Omental fat pad (tissue), 4 donors: Measurements from ENCODE around the gene MPZL3. TPM values are rescaled to one million over a fixed set of nuclear protein-coding genes. Genes with fewer than 3 reads are reported as not detected.
A peak's percentile ranks its signal among the peaks of the same experiment; 100 is the strongest.

ENCODE experiments used
- ATAC-seq: fragments of 150-250 bp; one replicate; pipeline ENCODE4 v1.9.1; 2016; ENCODE audit warnings: mild to moderate bottlenecking, moderate library complexity; ENCODE audit not compliant: low FRiP score
- DNase-seq: peaks from one replicate; pipeline ENCODE4 v3.0.0-alpha.2; 2019; ENCODE audit warnings: low spot score
- total RNA-seq, 4 donors: library from RNA; depleted of rRNA; stranded (reverse); fragments of >200 nt; gene quantifications; one replicate each; pipeline ENCODE4 v1.1.0, GENCODE V29; 2016
- TF ChIP-seq, protein P1 (sequence below), 3 donors: fragments of 450-650 bp; IDR thresholded peaks; one replicate each; pipeline ENCODE4 v1.5.1; 2016 to 2017; ENCODE audit warnings: antibody characterized with exemption in 3 of 3, mild to moderate bottlenecking in 3 of 3, moderate library complexity in 2 of 3

Gene MPZL3
- total RNA-seq, 4 donors from 2014 or later, result 1.3 to 2.5 (median 2.4) TPM

DNA sequence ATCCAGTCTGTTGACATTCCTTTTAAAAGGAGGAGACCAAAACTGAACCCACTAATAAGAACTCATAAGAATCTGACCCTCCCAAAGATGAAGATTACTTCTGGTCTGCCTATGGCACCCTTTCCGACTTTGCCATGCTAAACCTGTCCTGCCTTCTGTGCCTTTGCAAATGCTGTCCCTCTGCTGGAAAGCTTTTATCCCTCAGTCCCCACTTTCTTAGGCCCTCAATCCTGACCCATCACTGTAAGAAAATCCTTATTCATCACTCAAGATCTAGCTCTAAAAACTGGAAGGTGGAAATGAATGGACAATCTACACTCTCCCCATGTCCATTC lies 10.4 kb downstream of the MPZL3 start:
- DNase-seq, result no peak

DNA sequence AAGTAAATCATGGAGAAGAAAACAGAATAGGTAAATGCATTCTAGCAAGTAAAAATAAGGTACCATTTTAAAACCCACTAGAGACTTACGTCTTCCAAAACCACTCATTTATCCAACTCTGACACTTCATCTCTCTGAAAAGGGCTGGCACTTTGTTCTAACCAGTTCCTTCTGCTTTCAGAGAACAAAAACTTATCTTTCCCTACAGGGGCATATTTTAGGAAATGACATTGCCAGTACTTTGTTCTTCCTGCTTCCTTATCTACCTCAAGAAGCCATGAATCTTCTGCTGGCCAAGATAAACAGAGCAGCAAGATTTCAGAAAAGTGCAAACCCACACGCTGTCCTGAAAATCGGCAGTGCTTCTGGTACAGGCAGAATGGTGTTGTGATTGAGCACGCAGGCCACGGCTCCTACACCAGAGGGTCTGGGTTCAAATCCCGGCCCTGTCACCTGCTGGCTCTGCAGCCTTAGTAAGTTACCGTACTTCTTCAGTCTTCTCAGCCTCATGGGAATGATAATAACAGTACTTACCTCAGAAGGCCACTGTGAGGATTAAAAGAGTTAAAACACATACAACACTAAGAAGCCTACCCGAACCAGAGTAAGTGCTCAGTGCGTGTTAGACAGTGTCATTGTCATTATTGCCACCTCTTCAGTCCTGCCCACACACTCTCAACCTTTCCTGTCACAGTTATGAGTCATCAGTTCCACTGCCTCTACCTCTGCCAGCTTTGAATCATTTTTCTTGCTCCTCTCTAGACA lies 11.0 kb downstream of the MPZL3 start:
- ATAC-seq (peak; percentile 49), DNase-seq (no peak)
- TF ChIP-seq, protein P1, sequence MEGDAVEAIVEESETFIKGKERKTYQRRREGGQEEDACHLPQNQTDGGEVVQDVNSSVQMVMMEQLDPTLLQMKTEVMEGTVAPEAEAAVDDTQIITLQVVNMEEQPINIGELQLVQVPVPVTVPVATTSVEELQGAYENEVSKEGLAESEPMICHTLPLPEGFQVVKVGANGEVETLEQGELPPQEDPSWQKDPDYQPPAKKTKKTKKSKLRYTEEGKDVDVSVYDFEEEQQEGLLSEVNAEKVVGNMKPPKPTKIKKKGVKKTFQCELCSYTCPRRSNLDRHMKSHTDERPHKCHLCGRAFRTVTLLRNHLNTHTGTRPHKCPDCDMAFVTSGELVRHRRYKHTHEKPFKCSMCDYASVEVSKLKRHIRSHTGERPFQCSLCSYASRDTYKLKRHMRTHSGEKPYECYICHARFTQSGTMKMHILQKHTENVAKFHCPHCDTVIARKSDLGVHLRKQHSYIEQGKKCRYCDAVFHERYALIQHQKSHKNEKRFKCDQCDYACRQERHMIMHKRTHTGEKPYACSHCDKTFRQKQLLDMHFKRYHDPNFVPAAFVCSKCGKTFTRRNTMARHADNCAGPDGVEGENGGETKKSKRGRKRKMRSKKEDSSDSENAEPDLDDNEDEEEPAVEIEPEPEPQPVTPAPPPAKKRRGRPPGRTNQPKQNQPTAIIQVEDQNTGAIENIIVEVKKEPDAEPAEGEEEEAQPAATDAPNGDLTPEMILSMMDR (IDR thresholded peaks at IDR 0.05), result no peak

More for the DNA sequence above, 10.4 kb downstream of the MPZL3 start:
- TF ChIP-seq, protein P1 (IDR thresholded peaks at IDR 0.05), result no peak
- no peak for ATAC-seq

DNA sequence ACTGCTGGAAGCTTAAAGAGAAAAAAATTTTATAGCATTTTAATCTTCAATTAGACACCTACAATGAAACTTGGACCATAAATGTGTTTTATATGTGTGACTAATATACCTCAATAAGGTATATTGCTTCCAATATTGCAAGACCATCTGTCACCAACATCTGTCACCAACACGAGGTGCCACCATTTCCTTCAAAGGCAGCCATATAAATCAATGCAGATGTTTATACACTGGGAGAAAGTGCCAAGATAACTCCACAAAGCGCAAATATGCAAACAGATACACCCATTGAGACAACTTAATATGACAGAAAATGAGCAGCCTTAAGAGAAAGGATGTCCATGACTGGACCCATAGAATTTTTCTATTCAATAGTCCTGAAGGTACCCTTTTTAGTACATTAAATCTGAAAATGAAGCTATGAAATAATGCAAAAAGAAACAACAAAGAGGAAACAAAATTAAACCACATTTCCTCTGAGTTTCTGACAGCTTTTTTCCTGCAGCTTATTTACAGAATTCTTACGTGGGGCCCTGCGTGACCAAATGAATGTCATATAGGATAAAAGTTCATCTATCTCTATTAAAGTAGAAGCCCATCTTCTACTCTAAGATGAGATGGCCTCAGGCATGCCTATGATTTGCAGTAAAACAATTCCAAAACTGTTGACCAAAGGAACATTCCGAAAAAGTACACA lies 12.5 kb downstream of the MPZL3 start:
- TF ChIP-seq, protein P1 (IDR thresholded peaks at IDR 0.05), result no peak
- ATAC-seq (no peak), DNase-seq (no peak)

DNA sequence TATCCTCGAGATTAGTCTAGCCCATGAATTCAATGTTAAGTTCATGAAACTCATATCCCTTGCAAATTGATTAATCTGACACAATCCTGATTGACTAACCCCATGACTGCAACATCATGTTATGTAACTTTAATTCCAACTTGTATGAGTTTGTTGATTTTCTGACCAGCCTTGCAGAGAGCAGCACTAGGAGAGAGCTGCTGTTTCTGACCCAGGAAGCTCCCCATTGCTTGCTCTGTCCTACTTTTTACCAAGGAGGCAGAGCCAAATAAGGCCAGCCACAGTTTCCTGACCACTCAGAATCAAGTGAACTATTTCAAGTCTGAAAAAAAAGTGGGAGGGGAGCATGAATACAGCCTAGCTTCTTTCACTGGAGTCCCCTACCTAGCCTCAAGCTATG lies 13.2 kb downstream of the MPZL3 start:
- ATAC-seq (no peak), DNase-seq (no peak)
- TF ChIP-seq, protein P1 (IDR thresholded peaks at IDR 0.05), result no peak

DNA sequence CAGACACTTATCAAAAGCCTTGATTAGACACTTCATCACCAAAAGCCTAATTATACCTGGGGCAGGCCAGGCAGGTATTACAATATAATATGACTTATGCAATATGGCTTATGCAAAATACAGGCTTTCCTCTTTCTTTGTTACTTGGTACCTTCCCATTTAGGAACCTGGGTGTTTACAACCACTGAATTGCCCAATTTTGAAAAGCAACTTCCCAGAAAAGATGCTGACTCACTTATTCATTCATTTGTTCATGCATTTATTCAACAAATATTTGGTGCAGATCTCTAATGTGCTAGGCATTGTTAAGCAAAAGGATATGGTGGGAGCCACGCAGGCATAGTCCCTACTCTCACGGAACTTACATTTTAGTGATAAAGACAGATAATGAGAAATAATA lies 13.7 kb downstream of the MPZL3 start:
- DNase-seq, result no peak
- no peak for ATAC-seq
- TF ChIP-seq, protein P1 (IDR thresholded peaks at IDR 0.05), result no peak

DNA sequence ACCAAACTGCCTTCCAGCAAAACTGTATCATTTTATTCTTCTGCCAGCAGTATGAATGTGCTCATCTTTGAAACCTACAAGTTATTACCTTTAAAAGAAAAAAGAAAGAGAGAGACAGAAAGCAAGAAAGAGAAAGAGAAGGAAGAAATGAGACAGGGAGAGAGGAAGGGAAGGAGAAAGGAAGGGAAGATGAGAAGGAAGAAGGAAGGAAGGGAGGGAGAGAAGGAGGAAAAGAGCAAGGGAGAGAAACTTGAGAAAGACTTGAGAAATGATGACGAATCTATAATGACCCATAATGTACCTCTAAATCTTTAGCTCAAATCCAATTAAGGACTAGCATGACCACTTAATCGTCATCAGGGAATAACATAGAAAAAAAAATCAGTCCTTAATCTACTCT lies 16.0 kb downstream of the MPZL3 start:
- no peak for DNase-seq

More for the DNA sequence above, 16.0 kb downstream of the MPZL3 start:
- ATAC-seq, result no peak
- TF ChIP-seq, protein P1 (IDR thresholded peaks at IDR 0.05), result no peak
